Body of pancreas (tissue), 4 donors: ENCODE data around the gene RNF41.

Experiments used
- POLR2A ChIP-seq, 3 donors: fragments of 450-650 bp; IDR thresholded peaks; one replicate each; pipeline ENCODE4 v1.6.1; 2016; ENCODE audit warnings: antibody characterized with exemption in 3 of 3, mild to moderate bottlenecking in 2 of 3
- TF ChIP-seq, protein P1 (sequence below), 7 experiments: fragments of 450-650 bp in 4 of 7; fragments of 200-600 bp in 3 of 7; sonication (generic) in 3 of 7; IDR thresholded peaks; one replicate each; pipeline ENCODE4 v1.5.1; 2016 to 2019; ENCODE audit warnings: antibody characterized with exemption in 7 of 7

DNA sequence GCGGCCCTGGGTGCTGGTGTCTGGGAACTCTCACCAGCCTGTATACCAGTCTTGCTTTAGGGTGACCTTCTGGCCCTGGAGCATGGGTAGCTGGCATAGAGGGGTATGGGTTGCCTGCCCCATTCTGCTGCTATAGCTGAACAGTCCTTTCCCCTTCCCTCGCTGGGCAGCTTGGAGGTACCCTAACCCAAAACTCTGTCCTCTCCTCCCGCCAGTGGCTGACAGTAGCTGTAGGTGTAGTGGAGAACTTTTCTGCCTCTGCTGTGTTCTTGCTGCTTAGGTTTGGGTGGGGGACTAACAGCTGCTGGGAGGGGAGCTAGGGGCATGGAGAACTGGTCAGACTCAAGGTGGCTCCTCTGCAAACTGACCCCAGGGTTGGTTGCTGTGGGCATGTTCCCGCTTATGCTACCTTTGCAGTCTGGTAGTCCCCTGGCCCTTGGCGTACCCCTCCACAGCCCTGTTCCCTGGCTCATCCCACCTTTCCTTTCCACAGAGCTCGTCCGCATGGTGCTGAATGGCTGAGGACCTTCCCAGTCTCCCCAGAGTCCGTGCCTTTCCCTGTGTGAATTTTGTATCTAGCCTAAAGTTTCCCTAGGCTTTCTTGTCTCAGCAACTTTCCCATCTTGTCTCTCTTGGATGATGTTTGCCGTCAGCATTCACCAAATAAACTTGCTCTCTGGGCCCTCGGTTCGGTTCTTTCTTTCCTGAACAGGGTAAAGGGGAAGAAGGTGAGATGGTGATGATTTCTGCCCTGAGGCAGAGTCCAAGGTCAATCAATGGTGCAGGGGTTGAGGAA lies 60.6 kb downstream of the RNF41 start:
- TF ChIP-seq, protein P1, sequence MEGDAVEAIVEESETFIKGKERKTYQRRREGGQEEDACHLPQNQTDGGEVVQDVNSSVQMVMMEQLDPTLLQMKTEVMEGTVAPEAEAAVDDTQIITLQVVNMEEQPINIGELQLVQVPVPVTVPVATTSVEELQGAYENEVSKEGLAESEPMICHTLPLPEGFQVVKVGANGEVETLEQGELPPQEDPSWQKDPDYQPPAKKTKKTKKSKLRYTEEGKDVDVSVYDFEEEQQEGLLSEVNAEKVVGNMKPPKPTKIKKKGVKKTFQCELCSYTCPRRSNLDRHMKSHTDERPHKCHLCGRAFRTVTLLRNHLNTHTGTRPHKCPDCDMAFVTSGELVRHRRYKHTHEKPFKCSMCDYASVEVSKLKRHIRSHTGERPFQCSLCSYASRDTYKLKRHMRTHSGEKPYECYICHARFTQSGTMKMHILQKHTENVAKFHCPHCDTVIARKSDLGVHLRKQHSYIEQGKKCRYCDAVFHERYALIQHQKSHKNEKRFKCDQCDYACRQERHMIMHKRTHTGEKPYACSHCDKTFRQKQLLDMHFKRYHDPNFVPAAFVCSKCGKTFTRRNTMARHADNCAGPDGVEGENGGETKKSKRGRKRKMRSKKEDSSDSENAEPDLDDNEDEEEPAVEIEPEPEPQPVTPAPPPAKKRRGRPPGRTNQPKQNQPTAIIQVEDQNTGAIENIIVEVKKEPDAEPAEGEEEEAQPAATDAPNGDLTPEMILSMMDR (IDR thresholded peaks at IDR 0.05): no peak
- no peak for TF ChIP-seq POLR2A (IDR thresholded peaks at IDR 0.05)
